Fibroblast of peridontal ligament (primary cell): ENCODE measurements around the gene MSI2.
"Not testable (repeated sequence)": the region's sequence is repeated elsewhere in the genome, so short reads cannot be mapped to it uniquely, and the experiment has no call there.

Experiments used
- DNase-seq: peaks from one replicate; pipeline ENCODE4 v3.0.0-alpha.2; 2010; ENCODE audit errors: extremely low read depth

Gene MSI2

DNA sequence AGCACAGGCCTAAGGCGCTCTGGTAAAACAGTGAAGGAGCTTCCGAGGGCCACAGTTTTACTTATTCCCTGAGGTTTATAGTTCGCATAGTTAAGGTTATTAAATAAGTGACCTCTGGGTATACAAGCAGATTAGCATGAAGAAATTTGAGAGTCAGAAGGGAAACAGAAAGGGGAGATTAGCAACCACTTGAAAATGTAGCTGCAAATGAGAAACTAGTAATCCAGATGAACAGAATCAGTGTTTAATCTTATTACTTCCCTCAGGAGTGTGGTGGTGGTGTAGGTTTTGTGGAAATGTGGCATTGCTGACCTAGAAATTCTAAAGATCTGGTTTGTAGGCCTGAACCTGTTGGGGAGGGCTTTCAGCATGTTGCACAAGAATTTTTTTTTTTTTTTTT lies 358.4 kb downstream of the MSI2 start:
- DNase-seq = no peak

DNA sequence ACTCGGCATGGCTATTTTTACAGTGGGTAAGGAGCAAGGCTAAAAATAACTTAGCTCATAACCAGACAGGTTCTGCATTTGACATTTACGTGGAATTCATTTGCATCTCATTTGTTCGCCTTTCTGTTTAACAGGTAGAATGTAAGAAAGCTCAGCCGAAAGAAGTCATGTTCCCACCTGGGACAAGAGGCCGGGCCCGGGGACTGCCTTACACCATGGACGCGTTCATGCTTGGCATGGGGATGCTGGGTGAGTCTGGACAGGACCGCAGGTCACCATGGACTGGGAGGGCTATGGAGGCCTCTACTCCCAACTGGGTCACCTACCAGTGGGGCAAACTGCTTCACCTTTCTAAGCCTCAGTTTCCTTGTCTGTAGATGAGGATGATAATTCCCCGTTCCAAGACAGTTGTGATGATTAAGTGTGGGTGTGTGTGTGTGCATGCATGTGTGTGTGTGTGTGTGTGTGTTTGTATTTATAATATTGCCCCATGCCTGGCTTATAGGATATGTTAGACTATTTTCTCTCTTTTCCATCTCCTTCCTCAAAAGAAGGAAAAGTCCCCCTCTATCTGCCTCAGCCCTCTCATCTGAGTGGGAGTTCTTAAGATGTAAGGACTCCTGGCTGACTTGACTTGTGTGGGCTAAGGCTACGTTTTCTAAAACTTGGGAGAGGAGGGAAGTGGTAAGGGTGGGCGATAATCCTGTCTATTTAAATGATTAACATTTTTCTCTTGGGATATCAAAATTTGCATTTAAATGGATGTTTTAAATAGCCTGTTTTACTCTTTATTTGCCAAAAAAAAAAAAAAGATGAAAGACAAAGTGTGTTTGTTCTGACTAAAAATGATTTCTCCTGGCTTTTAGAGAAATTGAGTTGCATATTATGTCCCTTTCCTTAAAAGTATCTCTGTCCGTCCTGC lies 359.8 kb downstream of the MSI2 start:
- DNase-seq = no peak

DNA sequence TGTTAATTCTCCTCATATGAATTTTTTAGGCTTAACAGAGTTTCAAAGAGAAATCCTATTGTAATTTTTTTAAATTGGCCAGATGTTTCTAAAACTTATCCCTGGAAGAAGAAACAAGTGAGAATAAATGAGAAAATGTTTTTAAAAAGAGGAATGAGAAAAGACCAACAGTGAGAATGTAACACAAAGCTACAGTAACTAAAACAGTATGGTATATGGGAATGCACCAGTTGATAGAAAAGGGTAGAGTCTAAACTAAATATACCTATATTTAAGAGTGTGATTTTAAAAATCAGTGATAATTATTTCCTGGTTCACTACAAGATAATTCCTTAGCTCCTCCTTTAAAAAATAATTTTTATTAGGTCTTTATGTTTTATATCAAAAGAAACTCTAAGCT lies 360.9 kb downstream of the MSI2 start:
- no peak for DNase-seq

DNA sequence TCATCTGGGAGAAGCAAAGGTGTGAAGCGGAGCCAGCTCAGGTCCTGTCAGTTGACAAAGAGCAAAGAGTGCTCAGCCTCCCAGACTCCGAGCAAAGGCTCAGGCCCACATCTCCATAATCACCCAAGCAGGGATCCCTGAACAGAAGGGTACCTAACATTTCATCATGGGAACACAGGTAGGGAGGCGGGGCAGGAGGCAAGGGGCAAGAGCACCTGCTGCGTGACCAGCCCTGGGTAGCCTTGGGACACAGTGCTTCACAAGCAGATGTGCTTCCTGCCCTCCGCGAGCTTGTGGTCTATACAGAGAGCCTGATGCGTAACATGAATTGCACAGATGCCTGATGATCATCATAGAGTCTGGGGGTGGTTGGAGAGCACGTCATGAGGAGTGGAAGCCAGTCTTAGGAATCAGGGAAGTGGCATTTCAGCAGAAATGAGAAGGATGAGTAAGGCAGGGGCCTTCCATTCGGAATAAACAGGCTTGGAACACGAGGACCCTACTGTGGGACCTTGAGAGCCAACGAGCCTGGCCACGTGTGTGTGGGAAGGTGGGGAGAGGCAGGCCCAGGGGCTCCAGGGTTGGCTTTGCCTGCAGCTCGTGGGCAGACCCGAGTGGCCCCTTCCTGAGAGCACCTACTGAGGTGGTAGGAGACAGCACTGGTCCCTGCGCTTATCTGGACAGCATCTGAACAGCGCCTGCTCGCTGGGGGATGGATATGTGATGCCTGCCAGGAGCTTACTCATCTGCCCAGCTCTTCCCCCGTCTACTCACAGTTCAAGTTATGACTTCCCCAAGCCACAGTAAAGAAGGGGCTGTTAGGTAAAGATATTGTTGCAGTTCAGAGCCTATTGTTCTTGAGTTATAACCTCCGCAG lies 363.0 kb downstream of the MSI2 start:
- no peak for DNase-seq

DNA sequence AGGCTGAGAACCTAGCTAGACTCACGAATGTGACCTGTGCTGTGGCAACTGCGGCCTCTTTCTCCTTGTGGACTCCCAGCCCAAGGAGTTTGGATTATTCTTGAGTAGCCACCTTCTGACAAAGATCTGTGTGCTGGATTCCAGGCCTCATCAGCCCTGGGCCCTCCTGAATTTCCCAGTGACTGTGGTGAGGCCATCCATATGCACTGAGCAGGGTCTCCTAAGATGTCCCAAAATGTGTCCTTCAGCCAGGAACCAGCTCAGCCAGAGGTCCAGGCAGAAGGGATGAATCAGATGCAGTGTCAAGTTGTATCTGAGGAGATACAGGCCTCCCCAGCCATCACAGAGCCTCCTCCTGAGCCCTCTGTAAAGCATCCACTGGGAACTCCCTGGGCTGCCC lies 364.3 kb downstream of the MSI2 start:
- DNase-seq = no peak

DNA sequence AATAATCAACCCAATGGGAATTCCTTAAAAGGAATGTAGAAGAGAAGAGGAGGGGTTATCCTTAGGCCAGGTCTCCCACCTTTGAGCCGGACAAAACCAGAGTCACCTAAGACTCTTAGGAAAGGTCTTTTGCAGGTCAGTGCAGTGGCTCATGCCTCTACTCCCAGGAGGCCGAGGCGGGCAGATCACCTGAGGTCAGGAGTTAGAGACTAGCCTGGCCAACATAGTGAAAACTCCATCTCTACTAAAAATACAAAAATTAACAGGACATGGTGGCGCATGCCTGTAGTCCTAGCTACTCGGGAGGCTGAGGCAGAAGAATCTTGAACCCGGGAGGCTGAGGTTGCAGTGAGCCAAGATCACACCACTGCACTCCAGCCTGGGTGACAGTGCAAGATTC lies 365.5 kb downstream of the MSI2 start:
- not testable (repeated sequence) for DNase-seq

DNA sequence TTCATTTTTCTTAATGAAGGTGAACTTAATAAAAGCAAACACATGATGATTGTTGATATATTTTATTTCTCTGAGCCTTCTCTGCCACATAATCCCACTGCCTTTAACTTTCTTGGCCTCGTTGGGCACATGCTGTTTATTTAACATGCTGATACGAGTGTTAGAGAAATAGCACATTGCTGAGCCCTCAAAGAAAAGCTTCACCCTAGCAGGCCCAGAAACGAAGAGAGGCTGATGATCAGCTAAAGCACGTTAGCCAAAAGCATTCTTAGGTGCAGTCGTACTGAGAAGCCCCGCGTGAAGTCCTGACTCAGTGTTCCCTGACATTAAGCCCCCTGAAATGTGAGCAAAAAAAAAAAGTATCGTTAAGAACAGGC lies 366.0 kb downstream of the MSI2 start:
- no peak for DNase-seq

DNA sequence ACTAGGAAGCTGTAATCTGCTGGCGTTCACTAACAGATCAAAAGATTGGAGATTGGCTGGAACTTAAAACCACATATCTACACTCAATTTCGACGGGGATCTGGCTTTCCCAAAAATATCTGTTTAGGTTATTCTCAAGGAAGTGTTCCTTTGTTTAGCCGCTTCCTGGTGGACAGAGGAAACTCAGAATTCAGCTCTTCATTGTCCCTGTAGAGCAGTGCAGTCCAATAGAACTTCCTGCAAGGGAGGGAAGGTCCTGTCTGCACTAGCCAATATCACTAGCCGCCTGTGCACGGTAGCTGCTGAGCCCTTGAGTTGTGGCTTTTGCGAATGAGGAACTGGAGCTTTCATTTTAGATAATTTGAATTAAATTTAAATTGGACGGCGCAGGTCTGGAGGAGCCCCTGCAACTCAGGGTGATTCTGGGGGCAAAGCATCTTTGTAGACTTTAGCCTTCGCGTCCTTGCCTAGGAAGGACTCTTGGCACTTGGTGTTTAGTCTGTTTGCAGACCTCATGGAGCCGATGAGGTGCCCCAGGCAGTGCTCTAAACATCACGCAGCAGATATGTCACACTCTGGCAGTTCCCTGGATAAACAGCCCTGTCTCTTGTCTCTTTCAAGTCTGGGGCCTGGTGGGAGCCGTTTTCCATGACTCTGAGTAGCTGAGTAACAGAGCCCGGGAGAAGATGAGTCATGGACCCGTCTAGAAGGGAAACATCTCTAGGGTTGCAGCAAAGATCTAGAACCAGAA lies 366.5 kb downstream of the MSI2 start:
- peak; percentile 45 for DNase-seq

DNA sequence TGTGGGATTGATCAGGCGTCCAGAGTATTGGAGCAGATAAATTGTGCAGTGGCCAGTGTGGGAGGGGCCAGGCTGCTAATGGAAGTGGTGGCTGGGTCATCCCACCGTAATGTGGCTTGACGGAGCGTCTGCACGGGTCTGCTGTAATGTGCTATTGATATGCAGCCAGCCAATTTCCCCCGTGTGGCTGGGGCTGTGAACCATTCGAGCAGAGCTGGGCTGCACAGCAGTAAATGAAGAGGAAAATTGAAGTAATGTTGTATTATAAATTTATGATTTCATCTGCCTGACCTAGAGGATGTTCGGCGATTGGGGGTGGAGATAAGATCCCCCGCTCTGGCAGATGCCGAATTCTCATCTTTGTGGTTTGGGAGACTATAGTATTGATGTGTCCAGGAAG lies 367.3 kb downstream of the MSI2 start:
- no peak for DNase-seq

DNA sequence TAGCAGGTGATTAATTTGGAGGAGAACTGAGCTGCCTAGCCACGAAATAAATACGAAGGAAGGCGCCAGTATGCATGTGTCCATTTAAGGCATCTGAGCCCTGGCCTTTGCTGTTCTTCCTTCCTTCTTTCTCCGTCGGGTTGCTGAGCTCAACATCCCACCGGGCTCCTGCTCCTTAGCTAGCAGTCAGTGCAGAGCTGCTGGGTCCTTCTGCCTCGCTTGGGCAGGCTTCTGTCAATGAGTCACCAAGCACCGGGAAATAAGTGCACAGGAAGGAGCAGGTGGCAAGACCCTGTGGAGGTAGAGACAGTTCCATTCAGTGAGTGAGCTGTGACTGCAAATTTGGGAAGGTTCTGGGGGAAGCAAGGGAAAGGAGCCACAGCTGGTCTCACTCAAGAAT lies 368.1 kb downstream of the MSI2 start:
- no peak for DNase-seq

DNA sequence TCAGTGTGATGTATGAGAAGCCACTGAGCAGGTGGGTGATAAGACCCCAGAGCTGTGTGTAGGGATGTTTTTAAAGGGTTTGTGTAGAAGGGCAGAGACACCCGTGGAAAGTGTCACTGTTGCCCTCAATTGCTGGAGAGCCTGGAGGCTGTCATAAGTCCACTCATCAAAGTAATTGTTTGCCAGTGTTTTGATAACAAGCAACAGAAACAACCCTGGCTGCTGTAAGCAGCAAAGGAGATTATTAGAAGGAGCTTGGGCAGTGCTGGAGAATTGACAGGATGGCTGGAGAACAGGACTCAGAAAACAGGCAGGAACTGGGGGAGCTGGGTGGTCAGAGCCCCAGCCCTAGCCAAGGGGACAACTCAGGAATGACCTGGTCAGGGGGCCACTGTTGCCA lies 369.2 kb downstream of the MSI2 start:
- DNase-seq = no peak

DNA sequence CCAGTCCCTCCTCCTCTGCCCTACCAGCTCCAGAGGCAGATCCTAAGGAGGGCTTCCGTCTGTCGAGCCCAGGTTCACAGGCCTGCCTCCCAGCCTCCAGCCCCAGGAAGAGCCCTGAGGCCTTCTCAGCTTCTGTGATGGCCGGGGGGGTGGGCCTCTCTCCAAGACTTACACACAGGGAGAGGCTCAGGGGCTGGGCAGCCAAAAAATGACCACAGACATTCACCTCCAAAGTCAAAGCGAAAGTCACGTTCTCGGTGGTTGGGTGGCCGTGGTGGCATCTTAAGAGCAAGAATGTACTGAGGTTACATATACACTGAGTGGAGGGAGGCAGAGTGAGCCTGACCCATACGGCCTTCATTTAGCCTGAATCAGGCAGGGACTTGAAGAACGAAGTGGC lies 369.6 kb downstream of the MSI2 start:
- no peak for DNase-seq

DNA sequence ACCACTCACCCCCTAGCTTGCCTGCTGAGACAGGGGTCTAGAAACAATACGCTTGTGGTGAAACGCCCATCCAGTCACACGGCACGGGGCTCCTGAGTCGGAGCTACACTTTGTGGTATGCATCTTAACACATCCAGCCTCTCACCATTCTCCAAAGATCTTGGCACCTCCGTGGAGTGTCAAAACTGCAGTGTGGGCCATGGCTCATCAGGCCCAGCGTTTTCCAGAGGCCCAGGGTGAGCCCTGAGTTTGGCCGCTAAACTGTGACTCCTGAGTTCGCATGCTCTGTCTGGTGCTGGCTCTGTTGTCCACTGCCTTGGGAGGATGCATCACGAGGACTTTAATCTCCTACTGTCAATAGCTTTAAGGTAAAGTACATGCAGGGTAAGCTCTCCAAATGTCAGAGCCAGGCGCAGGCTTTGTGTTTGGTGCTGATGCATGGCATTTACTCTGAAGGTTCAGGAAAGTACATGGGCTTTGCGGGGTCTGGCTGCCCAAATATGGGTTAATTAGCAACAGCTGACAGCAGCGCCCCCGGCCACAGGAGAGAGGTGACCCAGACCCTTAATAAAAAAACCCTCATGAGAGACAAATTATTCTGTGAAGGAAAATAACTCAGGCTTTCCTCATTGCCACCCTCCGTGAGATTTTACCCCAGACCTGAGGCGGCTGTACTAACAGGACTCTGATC lies 370.3 kb downstream of the MSI2 start:
- DNase-seq = no peak

DNA sequence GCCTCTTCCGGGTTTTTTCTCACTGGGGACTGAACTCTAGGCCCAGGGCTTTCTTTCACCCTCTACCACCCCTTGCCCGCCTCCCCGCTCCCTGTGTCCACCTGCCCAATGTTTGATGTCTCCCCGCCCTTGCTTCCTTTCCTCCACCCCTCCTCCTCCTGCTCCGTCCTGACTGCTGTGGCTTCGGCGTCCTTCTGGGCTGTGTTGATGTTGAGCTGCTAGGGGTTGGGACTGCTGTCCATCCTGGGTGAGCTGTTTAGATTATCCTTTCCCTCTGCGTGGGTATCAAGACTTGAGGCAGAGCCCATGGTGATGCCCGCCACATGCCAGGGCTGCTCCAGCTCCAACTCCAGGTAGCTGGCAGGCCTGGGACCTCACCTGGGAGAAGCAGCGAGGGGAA lies 371.3 kb downstream of the MSI2 start:
- no peak for DNase-seq

DNA sequence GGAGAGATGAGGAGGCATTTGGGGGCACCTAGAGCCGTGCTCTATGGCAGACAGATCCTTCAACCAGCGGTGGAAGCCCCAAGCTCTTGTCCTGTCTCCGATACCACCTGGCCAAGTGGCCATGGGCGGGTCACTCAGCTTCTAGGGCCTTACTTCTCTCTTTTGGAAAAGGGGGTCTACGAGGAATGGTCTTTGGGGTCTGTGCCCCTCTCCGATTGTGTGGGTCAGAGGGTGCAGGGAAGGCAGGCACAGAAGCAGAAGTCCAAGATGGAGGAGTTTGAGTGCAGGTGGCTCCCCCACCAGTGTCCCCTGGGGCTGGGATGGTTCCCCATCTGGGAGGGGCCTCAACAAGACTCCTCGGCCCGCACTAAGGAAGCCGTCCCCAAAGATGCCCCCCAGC lies 372.1 kb downstream of the MSI2 start:
- no peak for DNase-seq

DNA sequence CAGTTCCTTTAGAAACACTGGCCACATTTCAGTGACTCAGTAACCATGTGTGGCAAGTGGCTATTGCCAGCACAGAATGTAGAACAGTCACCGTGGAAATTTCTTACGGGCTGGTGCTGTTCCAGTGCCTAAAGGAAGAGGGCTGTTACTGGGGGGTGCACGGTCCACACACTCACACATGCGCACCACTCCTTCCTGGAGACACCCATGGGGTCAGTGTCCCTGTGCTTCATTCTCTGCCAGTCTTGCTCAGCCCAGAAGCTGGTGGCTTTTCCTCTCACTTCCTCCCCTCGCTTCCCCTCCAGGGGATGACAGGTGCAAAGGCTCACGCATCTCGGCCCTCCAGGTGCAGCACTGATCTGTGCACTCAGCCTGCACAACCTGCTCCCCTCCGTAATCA lies 373.1 kb downstream of the MSI2 start:
- DNase-seq = no peak

DNA sequence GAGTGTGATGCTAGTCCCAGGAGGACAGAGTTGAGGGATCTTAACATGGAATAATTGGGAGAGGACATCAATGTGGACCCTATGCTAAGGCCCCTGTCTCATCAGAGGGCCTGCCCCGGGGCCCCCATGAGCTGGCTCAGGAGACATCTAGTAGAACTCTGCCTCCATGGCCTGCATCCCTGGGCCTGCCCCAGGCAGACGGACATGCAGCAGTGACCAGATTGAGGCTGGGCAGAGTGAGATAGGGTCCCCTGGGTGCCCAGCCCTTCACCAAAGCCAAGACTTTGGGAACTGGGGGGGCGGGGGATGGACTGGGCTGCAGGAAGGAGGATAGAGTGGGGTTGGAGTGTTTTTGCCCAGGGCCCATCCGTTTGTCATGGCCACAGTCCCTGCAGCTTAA lies 373.6 kb downstream of the MSI2 start:
- no peak for DNase-seq

DNA sequence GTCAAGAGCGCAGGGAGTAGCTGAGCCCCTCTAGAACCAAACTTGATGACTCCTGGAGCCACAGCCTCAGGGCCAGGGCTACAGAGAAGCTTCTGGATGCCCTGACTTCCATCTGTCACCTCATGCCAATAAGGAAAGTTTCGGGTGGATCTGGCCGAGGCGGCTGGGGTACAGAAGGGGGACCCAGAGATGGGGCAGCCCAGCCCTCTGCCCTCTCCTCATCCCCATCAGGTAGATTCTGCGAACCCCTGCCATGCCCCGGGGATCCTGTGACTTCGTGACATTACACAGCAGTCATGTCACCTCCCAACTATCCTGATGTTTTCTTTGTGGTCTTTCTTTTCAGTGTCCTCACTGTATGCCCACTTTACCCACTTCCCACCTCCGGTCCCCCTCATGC lies 374.4 kb downstream of the MSI2 start:
- no peak for DNase-seq

DNA sequence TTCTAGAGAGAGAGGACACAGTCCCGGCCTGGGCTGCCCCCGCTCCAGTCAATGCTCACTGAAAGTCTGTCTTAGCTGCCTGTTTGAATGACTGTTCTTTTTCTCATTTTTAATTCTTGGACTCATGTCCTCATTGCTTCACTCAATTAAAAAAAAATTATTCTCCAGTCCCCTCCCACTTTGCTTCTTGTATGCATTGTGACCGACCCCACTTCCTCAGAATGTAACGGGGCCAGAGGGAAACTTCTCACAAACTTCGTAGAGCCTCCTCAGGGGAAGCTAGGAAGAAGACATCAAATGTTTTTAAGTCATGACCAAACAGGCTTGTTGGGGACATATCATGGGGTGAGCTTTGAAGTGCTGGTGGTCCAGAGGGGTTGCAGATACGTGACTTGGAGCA lies 375.5 kb downstream of the MSI2 start:
- no peak for DNase-seq

DNA sequence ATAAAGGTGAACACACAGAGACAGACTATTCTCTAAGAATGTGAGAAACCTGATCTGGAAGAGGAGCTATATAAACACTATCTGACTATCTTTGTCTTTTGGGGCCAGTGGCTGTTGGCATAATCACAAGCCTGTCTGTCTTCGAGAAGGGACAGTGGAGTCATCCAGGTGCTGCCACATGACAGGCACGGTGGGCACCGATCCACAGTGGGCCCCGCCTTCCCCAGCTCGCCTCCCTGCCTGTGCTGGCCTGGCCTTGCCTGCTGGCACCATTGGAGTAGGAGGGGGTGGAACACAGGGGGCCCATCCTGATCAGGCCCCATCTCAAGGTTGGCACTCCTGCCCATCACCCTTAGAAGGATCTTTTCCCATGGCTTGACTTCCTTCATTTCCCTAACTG lies 376.0 kb downstream of the MSI2 start:
- no peak for DNase-seq

DNA sequence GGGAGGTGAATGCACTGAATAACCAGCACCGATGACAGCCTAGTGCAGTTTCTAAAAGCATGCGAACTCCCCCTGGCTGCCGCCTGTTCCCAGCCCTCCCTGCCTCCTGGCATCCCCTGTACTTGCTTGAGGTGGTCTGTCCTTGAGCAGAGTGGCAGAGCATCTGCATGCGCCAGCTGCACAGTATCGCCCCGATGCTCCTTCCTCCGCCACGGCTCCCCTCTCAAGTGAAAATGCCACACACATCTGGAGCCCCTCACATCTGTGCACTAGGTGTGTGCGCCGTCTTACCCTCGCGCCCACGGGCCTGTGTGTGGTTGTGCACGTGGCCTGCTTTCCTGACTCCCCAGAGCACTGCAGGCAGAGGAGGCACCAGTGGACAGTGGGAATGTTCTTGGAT lies 376.9 kb downstream of the MSI2 start:
- DNase-seq = no peak
